IMR-90 (cell line): Measurements from ENCODE around the gene TTC21A. TPM values are rescaled to one million over a fixed set of nuclear protein-coding genes. Genes with fewer than 3 reads are reported as not detected.

ENCODE experiments used
- ATAC-seq: fragments of 200-7000 bp; cut with Tn5 transposase; 2 replicates; pipeline ENCODE4 v1.9.1; 2020; ENCODE audit warnings: low read depth, mild to moderate bottlenecking, moderate library complexity
- BruUV-seq: library from RNA; stranded (reverse); fragments of 400-500 nt; replicated peaks from 2 replicates; lab custom pipeline; 2021; lab: Mats Ljungman, UMichigan
- CTCF ChIA-PET: fragments of 300-600 bp; formaldehyde crosslinking; extraction: SDS; loops from one replicate; lab custom pipeline; 2021; ENCODE audit warnings: antibody characterized with exemption; lab: Yijun Ruan, JAX
- POLR2A ChIA-PET: fragments of 300-600 bp; sonication (Branson Sonifier 250); formaldehyde crosslinking; loops from one replicate; lab custom pipeline; 2022; ENCODE audit warnings: antibody characterized with exemption; ENCODE audit not compliant: unreplicated experiment; lab: Charles Lee
- DNase-seq: peaks from one replicate; pipeline ENCODE4 v3.0.0; 2013
- H2AFZ ChIP-seq: replicated peaks from 2 replicates; pipeline ENCODE3; 2013; ENCODE audit warnings: low read length, mild to moderate bottlenecking; ENCODE audit not compliant: poor library complexity
- H2AK5ac ChIP-seq: 2 replicates; pipeline ENCODE4 v1.6.1; 2013; ENCODE audit warnings: low read depth, low read length, inconsistent platforms
- H2AK9ac ChIP-seq: replicated peaks from 2 replicates; pipeline ENCODE3; 2013; ENCODE audit warnings: mild to moderate bottlenecking, low read depth, low read length, moderate library complexity; ENCODE audit not compliant: poor library complexity
- H2BK120ac ChIP-seq: 2 replicates; pipeline ENCODE4 v1.6.1; 2013; ENCODE audit warnings: low read depth, low read length, inconsistent platforms
- H2BK15ac ChIP-seq: 3 replicates; pipeline ENCODE4 v1.6.1; 2013; ENCODE audit warnings: low read depth, low read length, inconsistent platforms
- H2BK20ac ChIP-seq: 2 replicates; pipeline ENCODE4 v1.6.1; 2013; ENCODE audit warnings: low read depth, mild to moderate bottlenecking, inconsistent platforms, low read length, moderate library complexity
- H2BK5ac ChIP-seq: 2 replicates; pipeline ENCODE4 v1.6.1; 2013; ENCODE audit warnings: mild to moderate bottlenecking, low read depth, low read length, inconsistent platforms; ENCODE audit not compliant: poor library complexity, severe bottlenecking
- H3K14ac ChIP-seq: replicated peaks from 2 replicates; pipeline ENCODE4 v1.6.1; 2013; ENCODE audit warnings: low read depth, low read length, inconsistent platforms
- H3K18ac ChIP-seq: 2 replicates; pipeline ENCODE4 v1.6.1; 2013; ENCODE audit warnings: low read depth, low read length, control low read depth
- H3K23ac ChIP-seq: 2 replicates; pipeline ENCODE4 v1.6.1; 2013; ENCODE audit warnings: low read depth, low read length, inconsistent platforms
- H3K27ac ChIP-seq: 2 replicates; pipeline ENCODE4 v1.5.1; 2013; ENCODE audit warnings: mild to moderate bottlenecking, control low read depth, low read length; ENCODE audit not compliant: insufficient read depth
- H3K27me3 ChIP-seq: 2 replicates; pipeline ENCODE4 v1.6.1; 2013; ENCODE audit warnings: low read length; ENCODE audit not compliant: control insufficient read depth, insufficient read depth
- H3K36me3 ChIP-seq: 2 replicates; pipeline ENCODE4 v1.6.1; 2013; ENCODE audit warnings: low read length, mixed read lengths; ENCODE audit not compliant: control insufficient read depth, insufficient read depth
- H3K4ac ChIP-seq: 2 replicates; pipeline ENCODE4 v1.6.1; 2013; ENCODE audit warnings: low read depth, low read length, inconsistent platforms
- H3K4me1 ChIP-seq: 2 replicates; pipeline ENCODE4 v1.6.1; 2013; ENCODE audit warnings: low read length, mixed read lengths; ENCODE audit not compliant: control insufficient read depth, insufficient read depth
- H3K4me2 ChIP-seq: 2 replicates; pipeline ENCODE4 v1.6.1; 2013; ENCODE audit warnings: low read depth, mild to moderate bottlenecking, control low read depth, low read length, moderate library complexity
- H3K4me3 ChIP-seq: 2 replicates; pipeline ENCODE4 v1.5.1; 2013; ENCODE audit warnings: low read depth, mild to moderate bottlenecking, control low read depth, low read length, moderate library complexity; ENCODE audit not compliant: insufficient read depth
- H3K56ac ChIP-seq: 2 replicates; pipeline ENCODE4 v1.6.1; 2013; ENCODE audit warnings: low read length, inconsistent platforms; ENCODE audit not compliant: insufficient read depth; ENCODE audit errors: extremely low read depth
- H3K79me1 ChIP-seq, 2 experiments: 2 replicates each; pipeline ENCODE4 v1.6.1; 2013; ENCODE audit warnings: low read length in 2 of 2, inconsistent platforms in 1 of 2, low read depth in 1 of 2
- H3K9ac ChIP-seq: 2 replicates; pipeline ENCODE4 v1.6.1; 2013; ENCODE audit warnings: low read depth, low read length, control low read depth
- H3K9me1 ChIP-seq: 2 replicates; pipeline ENCODE4 v1.6.1; 2013; ENCODE audit warnings: low read length, inconsistent platforms; ENCODE audit not compliant: insufficient read depth
- H3K9me3 ChIP-seq: 2 replicates; pipeline ENCODE4 v1.6.1; 2013; ENCODE audit warnings: low read length; ENCODE audit not compliant: control insufficient read depth, insufficient read depth
- H4K20me1 ChIP-seq: 2 replicates; pipeline ENCODE4 v1.6.1; 2013; ENCODE audit warnings: low read length, inconsistent platforms; ENCODE audit not compliant: insufficient read depth
- H4K5ac ChIP-seq: 2 replicates; pipeline ENCODE4 v1.6.1; 2013; ENCODE audit warnings: mild to moderate bottlenecking, low read depth, low read length, control low read depth
- H4K8ac ChIP-seq, 2 experiments: 2 replicates each; pipeline ENCODE4 v1.6.1; 2013; ENCODE audit warnings: low read depth in 2 of 2, low read length in 2 of 2, control low read depth in 1 of 2, inconsistent platforms in 1 of 2
- H4K91ac ChIP-seq: 2 replicates; pipeline ENCODE4 v1.6.1; 2013; ENCODE audit warnings: low read depth, low read length, inconsistent platforms; ENCODE audit not compliant: insufficient read depth
- BHLHE40 ChIP-seq: fragments of 150-350 bp; IDR thresholded peaks from 2 replicates; pipeline ENCODE4 v1.6.1; 2016; ENCODE audit warnings: mild to moderate bottlenecking, low read depth, low read length
- CEBPB ChIP-seq: IDR thresholded peaks from 2 replicates; pipeline ENCODE4 v1.6.1; 2012; ENCODE audit warnings: low read depth, low read length, improper control_type of control experiment
- FOS ChIP-seq: fragments of 150-350 bp; IDR thresholded peaks from 2 replicates; pipeline ENCODE4 v1.6.1; 2016; ENCODE audit warnings: low read depth, low read length
- MAFK ChIP-seq: IDR thresholded peaks from 2 replicates; pipeline ENCODE4 v1.6.1; 2012; ENCODE audit warnings: low read depth, low read length, improper control_type of control experiment
- MAZ ChIP-seq: IDR thresholded peaks from 2 replicates; pipeline ENCODE4 v1.6.1; 2012; ENCODE audit warnings: low read depth, mild to moderate bottlenecking, low read length, improper control_type of control experiment, moderate library complexity, borderline replicate concordance
- MXI1 ChIP-seq: IDR thresholded peaks from 2 replicates; pipeline ENCODE4 v1.6.1; 2012; ENCODE audit warnings: low read depth, mild to moderate bottlenecking, low read length, moderate library complexity, borderline replicate concordance
- NFE2L2 ChIP-seq: fragments of 150-350 bp; IDR thresholded peaks from 2 replicates; pipeline ENCODE4 v1.6.1; 2016; ENCODE audit warnings: low read depth, mild to moderate bottlenecking, low read length
- POLR2A ChIP-seq: IDR thresholded peaks from 2 replicates; pipeline ENCODE4 v1.6.1; 2012; ENCODE audit warnings: mild to moderate bottlenecking, low read depth, low read length
- RAD21 ChIP-seq: IDR thresholded peaks from 2 replicates; pipeline ENCODE4 v1.6.1; 2012; ENCODE audit warnings: low read length, improper control_type of control experiment
- RCOR1 ChIP-seq: IDR thresholded peaks from 2 replicates; pipeline ENCODE4 v1.6.1; 2012; ENCODE audit warnings: mild to moderate bottlenecking, low read length, improper control_type of control experiment; ENCODE audit not compliant: insufficient replicate concordance
- RFX5 ChIP-seq: IDR thresholded peaks from 2 replicates; pipeline ENCODE4 v1.8.0; 2012; ENCODE audit warnings: low read depth, mild to moderate bottlenecking, low read length, moderate library complexity
- SMC3 ChIP-seq: fragments of 150-350 bp; IDR thresholded peaks from 2 replicates; pipeline ENCODE4 v1.6.1; 2016; ENCODE audit warnings: low read depth, mild to moderate bottlenecking, antibody characterized with exemption, low read length, moderate library complexity
- WGBS, 2 experiments: methylation state at CpG; one replicate each; pipeline versions ENCODE4 v1.1.5 to v1.1.7; 2013; ENCODE audit warnings: missing lambda C conversion rate in 2 of 2; ENCODE audit not compliant: insufficient read length in 1 of 2; ENCODE audit errors: extremely low coverage in 2 of 2; 5-methylcytosine and 5-hydroxymethylcytosine counted together
- dilution Hi-C: fragments of 300-500 bp; cut with HindIII; formaldehyde crosslinking; loops from one replicate; pipeline ENCODE4 v1.14.3; 2018; ENCODE audit warnings: low sequenced_read_pairs; ENCODE audit not compliant: unreplicated experiment
- in situ Hi-C: fragments of 300-500 bp; cut with MboI; formaldehyde crosslinking; loops from 3 replicates; pipeline ENCODE4 v1.14.3; 2019; ENCODE audit warnings: low sequenced_read_pairs, inconsistent platforms, mixed read lengths
- intact Hi-C: fragments of 100-400 bp; cut with micrococcal nuclease; formaldehyde crosslinking; loops from 2 replicates; pipeline ENCODE4 v1.10.0; 2022
- polyA plus RNA-seq, 3 experiments: library from polyadenylated mRNA; depleted of rRNA; stranded (reverse); fragments of >200 nt; gene quantifications; 2 replicates each; pipeline ENCODE4 v1.2.3, GENCODE V29; 2012; ENCODE audit warnings: low replicate concordance in 1 of 3
- total RNA-seq: library from RNA; depleted of rRNA; stranded (reverse); fragments of >200 nt; gene quantifications from 2 replicates; pipeline ENCODE4 v1.2.3, GENCODE V29; 2012
- TF ChIP-seq, protein P1 (sequence below): fragments of 150-350 bp; IDR thresholded peaks from 2 replicates; pipeline ENCODE4 v1.6.1; 2016; ENCODE audit warnings: low read depth, mild to moderate bottlenecking, low read length, moderate library complexity, borderline replicate concordance
- TF ChIP-seq, protein P2 (sequence below): conservative IDR thresholded peaks from 2 replicates; pipeline ENCODE4 v1.5.1; 2012; ENCODE audit warnings: mild to moderate bottlenecking, low read depth, low read length, improper control_type of control experiment

Gene TTC21A
- total and polyA plus RNA-seq, 2 of the 4 experiments (the other 2 are of a cell fraction): 0.90 to 1.8 TPM

DNA sequence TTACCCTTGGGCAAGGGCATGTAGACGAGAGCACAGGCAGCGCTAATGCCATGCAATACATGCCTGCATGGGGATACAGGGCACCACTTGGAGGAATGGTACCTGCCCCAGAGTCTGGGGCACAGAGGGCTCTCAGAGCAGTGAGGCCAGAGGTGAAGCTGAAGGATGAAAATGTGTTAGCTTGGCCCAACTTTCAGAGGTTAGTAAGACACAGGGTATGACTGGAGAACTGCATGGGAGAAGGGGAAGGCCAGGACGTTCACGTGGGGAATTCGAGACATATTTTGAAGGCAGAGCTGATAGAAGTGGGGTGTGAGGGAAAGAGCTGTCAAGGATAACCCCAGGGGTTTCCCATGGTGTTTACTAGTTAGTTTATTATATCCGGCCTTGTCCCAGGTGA lies 26.3 kb downstream of the TTC21A start:
- no peaks in the 10 kb centered on the region for H3K36me3 ChIP-seq
- H2BK20ac ChIP-seq: no peak overlapping the region
- H3K4me2 ChIP-seq: no peak overlapping the region
- H3K9me3 ChIP-seq: no peaks in the 10 kb centered on the region
- no peak overlapping the region for H4K8ac ChIP-seq
- H2BK120ac ChIP-seq: no peak overlapping the region
- no peak overlapping the region for H4K5ac ChIP-seq
- TF ChIP-seq MAFK: no peak
- no peak for TF ChIP-seq NFE2L2
- no peak for TF ChIP-seq FOS
- no peak for TF ChIP-seq RAD21
- TF ChIP-seq, protein P1, sequence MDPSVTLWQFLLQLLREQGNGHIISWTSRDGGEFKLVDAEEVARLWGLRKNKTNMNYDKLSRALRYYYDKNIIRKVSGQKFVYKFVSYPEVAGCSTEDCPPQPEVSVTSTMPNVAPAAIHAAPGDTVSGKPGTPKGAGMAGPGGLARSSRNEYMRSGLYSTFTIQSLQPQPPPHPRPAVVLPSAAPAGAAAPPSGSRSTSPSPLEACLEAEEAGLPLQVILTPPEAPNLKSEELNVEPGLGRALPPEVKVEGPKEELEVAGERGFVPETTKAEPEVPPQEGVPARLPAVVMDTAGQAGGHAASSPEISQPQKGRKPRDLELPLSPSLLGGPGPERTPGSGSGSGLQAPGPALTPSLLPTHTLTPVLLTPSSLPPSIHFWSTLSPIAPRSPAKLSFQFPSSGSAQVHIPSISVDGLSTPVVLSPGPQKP: no peak
- no peak for TF ChIP-seq MXI1
- TF ChIP-seq SMC3: no peak
- no peak for TF ChIP-seq RFX5
- no peak for TF ChIP-seq MAZ
- TF ChIP-seq BHLHE40: no peak
- TF ChIP-seq RCOR1: no peak
- no peak for TF ChIP-seq CEBPB
- TF ChIP-seq, protein P2, sequence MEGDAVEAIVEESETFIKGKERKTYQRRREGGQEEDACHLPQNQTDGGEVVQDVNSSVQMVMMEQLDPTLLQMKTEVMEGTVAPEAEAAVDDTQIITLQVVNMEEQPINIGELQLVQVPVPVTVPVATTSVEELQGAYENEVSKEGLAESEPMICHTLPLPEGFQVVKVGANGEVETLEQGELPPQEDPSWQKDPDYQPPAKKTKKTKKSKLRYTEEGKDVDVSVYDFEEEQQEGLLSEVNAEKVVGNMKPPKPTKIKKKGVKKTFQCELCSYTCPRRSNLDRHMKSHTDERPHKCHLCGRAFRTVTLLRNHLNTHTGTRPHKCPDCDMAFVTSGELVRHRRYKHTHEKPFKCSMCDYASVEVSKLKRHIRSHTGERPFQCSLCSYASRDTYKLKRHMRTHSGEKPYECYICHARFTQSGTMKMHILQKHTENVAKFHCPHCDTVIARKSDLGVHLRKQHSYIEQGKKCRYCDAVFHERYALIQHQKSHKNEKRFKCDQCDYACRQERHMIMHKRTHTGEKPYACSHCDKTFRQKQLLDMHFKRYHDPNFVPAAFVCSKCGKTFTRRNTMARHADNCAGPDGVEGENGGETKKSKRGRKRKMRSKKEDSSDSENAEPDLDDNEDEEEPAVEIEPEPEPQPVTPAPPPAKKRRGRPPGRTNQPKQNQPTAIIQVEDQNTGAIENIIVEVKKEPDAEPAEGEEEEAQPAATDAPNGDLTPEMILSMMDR: no peak
- no peak for TF ChIP-seq POLR2A
- H3K23ac ChIP-seq: no peak overlapping the region
- H3K9ac ChIP-seq: no peak overlapping the region
- H3K4ac ChIP-seq: no peak overlapping the region
- no peak overlapping the region for H2BK15ac ChIP-seq
- peaks cover under 1% of the 10 kb centered on the region; the same call in 1 of the 2 replicates for H3K4me1 ChIP-seq
- H3K79me1 ChIP-seq: peaks cover 0 to 7% of the 10 kb centered on the region in 2 experiments; a peak in 2 of 4 replicates
- H3K9me1 ChIP-seq: peaks cover 12% of the 10 kb centered on the region; the same call in 1 of the 2 replicates
- no peaks in the 10 kb centered on the region for H3K27me3 ChIP-seq
- POLR2A ChIA-PET: interaction anchor here (0.6 kb wide), 1 partner anchor 15 kb away, joined by 3 read pairs; no protein-coding TSS in a partner anchor
- no TSS peak for BruUV-seq
- CTCF ChIA-PET: interaction anchor here (0.6 kb wide), 1 partner anchor 155 kb away, joined by 3 read pairs; no protein-coding TSS in a partner anchor
- no peak overlapping the region for H3K14ac ChIP-seq
- 100% methylated on average over 3 of the region's 6 CpGs; no CpG with 5 or more reads in 1 of the 2 experiments for WGBS, 2 experiments
- H2AK5ac ChIP-seq: no peak overlapping the region
- H4K20me1 ChIP-seq: peaks cover 12% of the 10 kb centered on the region
- no peak overlapping the region for H4K91ac ChIP-seq
- dilution Hi-C loops: no loop called here
- no peak for ATAC-seq
- no peak overlapping the region for H2BK5ac ChIP-seq
- H2AFZ ChIP-seq: no peak overlapping the region
- no peak overlapping the region for H3K4me3 ChIP-seq
- no peak overlapping the region for H2AK9ac ChIP-seq
- no peak overlapping the region for H3K27ac ChIP-seq
- no peak for DNase-seq
- H3K56ac ChIP-seq: no peak overlapping the region
- intact Hi-C loops: no loop called here
- no peak overlapping the region for H3K18ac ChIP-seq
- in situ Hi-C loops: no loop called here
